ENCODE measurements around the gene NLRP3.

DNA sequence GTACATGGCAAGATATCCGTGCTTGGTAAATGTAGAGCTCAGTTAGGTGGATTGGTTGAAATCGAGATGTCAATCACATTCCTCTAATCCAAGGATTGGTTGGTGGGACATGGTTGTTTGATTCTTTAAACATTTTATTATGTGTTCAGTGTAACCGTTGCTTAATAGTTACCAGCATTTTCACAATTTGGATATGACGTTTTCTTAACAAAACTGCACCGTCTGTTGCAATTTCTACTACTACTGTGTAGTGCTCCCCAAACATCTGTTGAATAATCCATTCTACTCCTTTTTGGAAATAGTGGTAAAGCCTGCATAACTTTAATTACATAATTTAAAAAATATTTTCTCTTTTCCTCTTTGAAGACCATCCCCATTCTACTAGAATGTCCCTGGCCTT lies 25.6 kb downstream of the NLRP3 start:
- TF ChIP-seq, protein P1, sequence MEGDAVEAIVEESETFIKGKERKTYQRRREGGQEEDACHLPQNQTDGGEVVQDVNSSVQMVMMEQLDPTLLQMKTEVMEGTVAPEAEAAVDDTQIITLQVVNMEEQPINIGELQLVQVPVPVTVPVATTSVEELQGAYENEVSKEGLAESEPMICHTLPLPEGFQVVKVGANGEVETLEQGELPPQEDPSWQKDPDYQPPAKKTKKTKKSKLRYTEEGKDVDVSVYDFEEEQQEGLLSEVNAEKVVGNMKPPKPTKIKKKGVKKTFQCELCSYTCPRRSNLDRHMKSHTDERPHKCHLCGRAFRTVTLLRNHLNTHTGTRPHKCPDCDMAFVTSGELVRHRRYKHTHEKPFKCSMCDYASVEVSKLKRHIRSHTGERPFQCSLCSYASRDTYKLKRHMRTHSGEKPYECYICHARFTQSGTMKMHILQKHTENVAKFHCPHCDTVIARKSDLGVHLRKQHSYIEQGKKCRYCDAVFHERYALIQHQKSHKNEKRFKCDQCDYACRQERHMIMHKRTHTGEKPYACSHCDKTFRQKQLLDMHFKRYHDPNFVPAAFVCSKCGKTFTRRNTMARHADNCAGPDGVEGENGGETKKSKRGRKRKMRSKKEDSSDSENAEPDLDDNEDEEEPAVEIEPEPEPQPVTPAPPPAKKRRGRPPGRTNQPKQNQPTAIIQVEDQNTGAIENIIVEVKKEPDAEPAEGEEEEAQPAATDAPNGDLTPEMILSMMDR (IDR thresholded peaks at IDR 0.05 in 4 of 5, conservative IDR thresholded peaks at IDR 0.05 in 1 of 5) = no peak
- no peak for TF ChIP-seq POLR2A (IDR thresholded peaks at IDR 0.05)
